HUES48 (cell line): ENCODE results near the gene ST6GALNAC3.

Source experiments
- H3K27ac ChIP-seq: one replicate; pipeline ENCODE4 v1.7.0; 2013; ENCODE audit warnings: low read depth, low read length, inconsistent platforms
- H3K27me3 ChIP-seq: 2 replicates; pipeline ENCODE4 v1.6.1; 2013; ENCODE audit warnings: mild to moderate bottlenecking, low read length; ENCODE audit not compliant: control insufficient read depth, insufficient read depth
- H3K36me3 ChIP-seq: 2 replicates; pipeline ENCODE4 v1.6.1; 2013; ENCODE audit warnings: low read length; ENCODE audit not compliant: control insufficient read depth, insufficient read depth
- H3K4me1 ChIP-seq: 2 replicates; pipeline ENCODE4 v1.6.1; 2013; ENCODE audit warnings: mild to moderate bottlenecking, low read length; ENCODE audit not compliant: control insufficient read depth, insufficient read depth
- H3K4me3 ChIP-seq: 2 replicates; pipeline ENCODE4 v1.5.1; 2013; ENCODE audit warnings: mild to moderate bottlenecking, low read depth, low read length
- H3K9ac ChIP-seq: 2 replicates; pipeline ENCODE4 v1.6.1; 2013; ENCODE audit warnings: mild to moderate bottlenecking, low read depth, low read length, moderate library complexity
- H3K9me3 ChIP-seq: 2 replicates; pipeline ENCODE4 v1.6.1; 2013; ENCODE audit warnings: low read length; ENCODE audit not compliant: control insufficient read depth, insufficient read depth

ST6GALNAC3 gene

DNA sequence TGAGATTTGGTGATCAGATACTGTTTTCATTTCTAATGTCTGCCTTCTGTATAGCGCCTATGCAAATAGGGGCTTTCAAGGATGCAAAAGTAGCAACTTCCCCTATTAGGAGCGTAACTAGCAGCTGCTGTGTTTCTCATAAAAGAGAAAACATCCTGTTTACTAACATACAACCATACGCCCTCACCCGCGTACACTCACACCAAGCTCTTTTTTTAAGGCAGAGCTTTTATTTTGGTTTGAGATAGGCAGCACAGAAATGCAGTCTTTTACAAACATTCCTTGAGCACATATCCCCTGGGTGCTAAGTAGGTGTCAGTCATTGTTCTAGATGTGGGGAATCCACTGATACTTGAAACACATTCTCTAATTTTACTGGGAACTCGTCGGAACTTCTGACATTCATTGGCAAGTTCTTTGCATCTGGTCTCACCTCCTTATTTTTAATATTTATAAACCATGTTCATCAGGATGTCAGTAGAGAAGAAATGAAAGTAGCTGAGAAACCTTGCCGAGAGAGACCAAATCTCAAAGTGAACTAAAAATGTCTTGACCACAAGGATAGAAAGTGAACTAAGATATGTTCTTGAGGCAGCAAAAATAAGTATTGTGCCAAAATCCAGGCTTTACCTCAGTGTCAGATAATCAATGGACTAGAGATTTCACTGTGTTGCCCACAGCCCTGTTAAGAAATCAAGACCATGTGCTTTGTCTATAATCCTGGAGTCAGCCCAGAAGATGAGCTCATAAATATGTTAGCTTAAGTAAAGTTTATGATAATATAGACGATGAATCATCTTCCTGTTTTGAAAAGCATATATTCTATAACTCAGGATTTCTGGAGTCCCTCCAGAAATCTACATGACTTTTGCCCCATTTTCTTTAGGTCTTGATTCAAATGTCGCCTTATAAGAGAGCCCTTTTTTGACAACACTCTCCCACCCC lies 350.9 kb downstream of the ST6GALNAC3 start:
- H3K4me1 ChIP-seq = peaks cover 7% of the 10 kb centered on the region
- H3K27ac ChIP-seq = no peak overlapping the region
- no peaks in the 10 kb centered on the region for H3K36me3 ChIP-seq
- no peaks in the 10 kb centered on the region for H3K9me3 ChIP-seq
- no peak overlapping the region for H3K9ac ChIP-seq
- H3K4me3 ChIP-seq = no peak overlapping the region
- H3K27me3 ChIP-seq = no peaks in the 10 kb centered on the region

- Histone ChIP-seq H3K27me3 (no peaks in the 10 kb centered on the region), H3K9ac (no peak overlapping the region), H3K36me3 (no peaks in the 10 kb centered on the region), H3K4me3 (no peak overlapping the region), H3K4me1 (peaks cover 7% of the 10 kb centered on the region), H3K27ac (no peak overlapping the region), H3K9me3 (no peaks in the 10 kb centered on the region)
Measured at GRCh38 chr1:76426606-76427005, 352.1 kb downstream of the ST6GALNAC3 start.

DNA sequence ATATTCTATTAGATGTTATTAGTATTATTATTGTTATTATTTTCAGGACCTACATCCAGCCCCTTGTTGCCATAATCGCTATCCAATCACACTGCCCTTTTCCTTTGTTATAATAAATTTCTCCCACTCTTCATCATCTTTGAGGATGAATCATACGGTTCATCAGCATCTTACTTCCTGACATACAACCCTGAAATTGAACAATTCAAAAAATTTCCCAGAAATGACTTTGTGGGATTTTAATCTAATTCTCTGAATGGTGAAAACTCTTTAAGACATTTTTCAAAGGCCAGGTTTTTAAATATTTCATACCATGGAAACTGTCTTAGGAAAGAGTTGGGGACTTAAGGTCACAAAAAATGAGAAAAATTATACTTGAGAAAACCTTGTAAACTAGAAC lies 353.5 kb downstream of the ST6GALNAC3 start:
- no peak overlapping the region for H3K4me3 ChIP-seq
- no peaks in the 10 kb centered on the region for H3K27me3 ChIP-seq
- no peaks in the 10 kb centered on the region for H3K9me3 ChIP-seq
- H3K27ac ChIP-seq = no peak overlapping the region
- H3K4me1 ChIP-seq = peaks cover 7% of the 10 kb centered on the region
- no peak overlapping the region for H3K9ac ChIP-seq
- H3K36me3 ChIP-seq = no peaks in the 10 kb centered on the region

- Histone ChIP-seq H3K4me1 (peaks cover 9% of the 10 kb centered on the region; the same call in 1 of the 2 replicates), H3K9me3 (no peaks in the 10 kb centered on the region), H3K9ac (no peak overlapping the region), H3K36me3 (no peaks in the 10 kb centered on the region), H3K4me3 (no peak overlapping the region), H3K27ac (no peak overlapping the region), H3K27me3 (no peaks in the 10 kb centered on the region)
Measured at GRCh38 chr1:76430531-76430930, 356.0 kb downstream of the ST6GALNAC3 start.

DNA sequence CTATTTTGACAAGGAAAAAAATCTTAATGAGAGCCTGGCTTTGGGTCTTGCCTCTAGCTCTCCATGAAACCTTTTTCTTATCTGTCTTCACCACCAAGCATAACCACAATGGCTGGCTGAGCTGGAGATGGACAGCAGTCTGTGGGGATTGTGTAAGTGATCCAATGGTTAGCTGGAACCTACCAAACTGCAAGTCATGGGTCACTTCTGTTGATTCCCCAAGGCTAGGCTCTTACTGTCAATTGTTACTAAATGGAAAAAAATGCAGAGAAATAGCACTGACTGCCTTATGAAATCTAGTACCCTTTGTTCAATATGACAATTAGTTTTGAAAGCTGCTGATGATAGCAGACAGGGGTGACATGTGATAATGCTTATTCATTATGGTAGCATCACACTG lies 359.0 kb downstream of the ST6GALNAC3 start:
- Histone ChIP-seq H3K4me3 (no peak overlapping the region), H3K4me1 (peaks cover 9% of the 10 kb centered on the region; the same call in 1 of the 2 replicates), H3K27ac (no peak overlapping the region), H3K9ac (no peak overlapping the region), H3K27me3 (no peaks in the 10 kb centered on the region), H3K36me3 (no peaks in the 10 kb centered on the region), H3K9me3 (no peaks in the 10 kb centered on the region)

GRCh38 chr1:76443217-76443616 lies 368.7 kb downstream of the ST6GALNAC3 start:
- H3K9me3 ChIP-seq = no peaks in the 10 kb centered on the region
- H3K36me3 ChIP-seq = no peaks in the 10 kb centered on the region
- no peaks in the 10 kb centered on the region for H3K4me1 ChIP-seq
- no peak overlapping the region for H3K9ac ChIP-seq
- H3K27me3 ChIP-seq = no peaks in the 10 kb centered on the region
- H3K27ac ChIP-seq = no peak overlapping the region
- no peak overlapping the region for H3K4me3 ChIP-seq

- no peak overlapping the region for H3K27ac ChIP-seq
- H3K4me3 ChIP-seq = no peak overlapping the region
- H3K4me1 ChIP-seq = no peaks in the 10 kb centered on the region
- peaks cover 4% of the 10 kb centered on the region; the same call in 1 of the 2 replicates for H3K9me3 ChIP-seq
- no peaks in the 10 kb centered on the region for H3K27me3 ChIP-seq
- H3K36me3 ChIP-seq = no peaks in the 10 kb centered on the region
- H3K9ac ChIP-seq = no peak overlapping the region
Measured at GRCh38 chr1:76444773-76445172, 370.2 kb downstream of the ST6GALNAC3 start.

- Histone ChIP-seq H3K9me3 (peaks cover 7% of the 10 kb centered on the region; the same call in 1 of the 2 replicates), H3K4me3 (no peak overlapping the region)
Measured at GRCh38 chr1:76450229-76450628, 375.7 kb downstream of the ST6GALNAC3 start.

GRCh38 chr1:76463278-76463677 lies 388.7 kb downstream of the ST6GALNAC3 start:
- Histone ChIP-seq H3K36me3 (no peaks in the 10 kb centered on the region), H3K4me1 (peaks cover 3% of the 10 kb centered on the region; the same call in 1 of the 2 replicates), H3K27ac (no peak overlapping the region)

More at GRCh38 chr1:76450229-76450628, 375.7 kb downstream of the ST6GALNAC3 start:
- Histone ChIP-seq H3K36me3 (no peaks in the 10 kb centered on the region), H3K27ac (no peak overlapping the region), H3K4me1 (no peaks in the 10 kb centered on the region), H3K27me3 (no peaks in the 10 kb centered on the region), H3K9ac (no peak overlapping the region)

GRCh38 chr1:76463849-76464248 lies 389.3 kb downstream of the ST6GALNAC3 start:
- no peaks in the 10 kb centered on the region for H3K9me3 ChIP-seq
- no peaks in the 10 kb centered on the region for H3K36me3 ChIP-seq
- peaks cover 3% of the 10 kb centered on the region; the same call in 1 of the 2 replicates for H3K4me1 ChIP-seq
- H3K4me3 ChIP-seq = no peak overlapping the region
- H3K27me3 ChIP-seq = no peaks in the 10 kb centered on the region
- H3K9ac ChIP-seq = no peak overlapping the region
- H3K27ac ChIP-seq = no peak overlapping the region

More at GRCh38 chr1:76463278-76463677, 388.7 kb downstream of the ST6GALNAC3 start:
- no peaks in the 10 kb centered on the region for H3K9me3 ChIP-seq
- no peaks in the 10 kb centered on the region for H3K27me3 ChIP-seq
- H3K9ac ChIP-seq = no peak overlapping the region
- no peak overlapping the region for H3K4me3 ChIP-seq

DNA sequence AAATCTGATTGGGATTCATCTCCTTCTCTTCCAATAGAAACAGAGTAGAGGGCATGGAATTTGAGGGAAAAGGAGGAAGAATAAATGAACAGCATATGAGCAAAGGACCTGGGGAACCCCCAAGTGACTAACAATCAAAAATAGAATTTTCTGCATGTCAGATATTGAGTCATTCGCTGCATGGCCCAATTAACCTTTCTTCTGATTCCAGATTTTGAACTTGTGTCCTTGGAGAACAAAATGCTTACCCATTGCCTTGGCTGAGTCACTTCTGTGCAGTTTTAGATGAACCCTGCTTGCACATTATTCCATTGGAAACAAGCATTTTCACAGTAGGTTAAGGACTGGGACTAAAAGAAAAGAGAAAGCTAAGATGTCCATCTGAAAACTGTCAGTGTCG lies 390.5 kb downstream of the ST6GALNAC3 start:
- Histone ChIP-seq H3K27ac (no peak overlapping the region), H3K36me3 (no peaks in the 10 kb centered on the region), H3K4me3 (no peak overlapping the region), H3K9ac (no peak overlapping the region), H3K27me3 (no peaks in the 10 kb centered on the region), H3K9me3 (no peaks in the 10 kb centered on the region), H3K4me1 (peaks cover 3% of the 10 kb centered on the region; the same call in 1 of the 2 replicates)
